ENCODE measurements around the gene NENF.

GRCh38 chr1:212451416-212452322 lies 18.9 kb downstream of the NENF start:
- TF ChIP-seq CTCF (IDR thresholded peaks at IDR 0.05; ENCODE audit: low read length) (no peak), EZH2phosphoT487 (IDR thresholded peaks at IDR 0.05; ENCODE audit: low read length) (no peak)
